Astrocyte of the spinal cord (primary cell): Measurements from ENCODE around the gene SH3GL3.

ENCODE experiments used
- DNase-seq: peaks from one replicate; pipeline ENCODE4 v3.0.0; 2011; ENCODE audit warnings: low read depth, low spot score
- H3K4me3 ChIP-seq: 2 replicates; pipeline ENCODE4 v1.5.1; 2011; ENCODE audit warnings: low read depth, mild to moderate bottlenecking, low read length, moderate library complexity
- in situ Hi-C: cut with HindIII; loops from 2 replicates; pipeline ENCODE4 v1.10.0; 2017; ENCODE audit warnings: low sequenced_read_pairs
- TF ChIP-seq, protein P1 (sequence below): IDR thresholded peaks from 2 replicates; pipeline ENCODE4 v1.5.1; 2012; ENCODE audit warnings: low read depth, mild to moderate bottlenecking, low read length, inconsistent platforms

SH3GL3 gene

DNA sequence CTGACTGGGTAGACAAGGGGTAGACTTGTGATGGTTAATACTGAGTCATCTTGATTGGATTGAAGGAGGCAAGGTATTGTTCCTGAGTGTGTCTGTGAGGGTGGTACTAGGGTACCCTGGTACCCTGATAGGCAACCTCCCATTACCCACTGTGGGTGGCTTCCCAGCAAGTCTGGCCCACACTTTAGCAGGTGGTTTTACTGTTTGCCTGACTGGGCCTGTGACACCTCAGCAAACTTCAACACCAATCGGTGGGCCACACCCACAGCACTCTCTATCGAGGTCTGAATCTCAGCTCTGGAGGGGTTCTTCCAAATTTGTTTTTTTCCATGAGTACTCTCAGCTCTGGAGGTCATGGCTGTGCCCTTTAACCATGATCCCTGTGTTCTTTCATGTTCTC is 24.6 kb upstream of the SH3GL3 start:
- no peak for DNase-seq
- TF ChIP-seq, protein P1, sequence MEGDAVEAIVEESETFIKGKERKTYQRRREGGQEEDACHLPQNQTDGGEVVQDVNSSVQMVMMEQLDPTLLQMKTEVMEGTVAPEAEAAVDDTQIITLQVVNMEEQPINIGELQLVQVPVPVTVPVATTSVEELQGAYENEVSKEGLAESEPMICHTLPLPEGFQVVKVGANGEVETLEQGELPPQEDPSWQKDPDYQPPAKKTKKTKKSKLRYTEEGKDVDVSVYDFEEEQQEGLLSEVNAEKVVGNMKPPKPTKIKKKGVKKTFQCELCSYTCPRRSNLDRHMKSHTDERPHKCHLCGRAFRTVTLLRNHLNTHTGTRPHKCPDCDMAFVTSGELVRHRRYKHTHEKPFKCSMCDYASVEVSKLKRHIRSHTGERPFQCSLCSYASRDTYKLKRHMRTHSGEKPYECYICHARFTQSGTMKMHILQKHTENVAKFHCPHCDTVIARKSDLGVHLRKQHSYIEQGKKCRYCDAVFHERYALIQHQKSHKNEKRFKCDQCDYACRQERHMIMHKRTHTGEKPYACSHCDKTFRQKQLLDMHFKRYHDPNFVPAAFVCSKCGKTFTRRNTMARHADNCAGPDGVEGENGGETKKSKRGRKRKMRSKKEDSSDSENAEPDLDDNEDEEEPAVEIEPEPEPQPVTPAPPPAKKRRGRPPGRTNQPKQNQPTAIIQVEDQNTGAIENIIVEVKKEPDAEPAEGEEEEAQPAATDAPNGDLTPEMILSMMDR, result no peak
- no peak overlapping the region for H3K4me3 ChIP-seq
- in situ Hi-C loops, result no loop called here

DNA sequence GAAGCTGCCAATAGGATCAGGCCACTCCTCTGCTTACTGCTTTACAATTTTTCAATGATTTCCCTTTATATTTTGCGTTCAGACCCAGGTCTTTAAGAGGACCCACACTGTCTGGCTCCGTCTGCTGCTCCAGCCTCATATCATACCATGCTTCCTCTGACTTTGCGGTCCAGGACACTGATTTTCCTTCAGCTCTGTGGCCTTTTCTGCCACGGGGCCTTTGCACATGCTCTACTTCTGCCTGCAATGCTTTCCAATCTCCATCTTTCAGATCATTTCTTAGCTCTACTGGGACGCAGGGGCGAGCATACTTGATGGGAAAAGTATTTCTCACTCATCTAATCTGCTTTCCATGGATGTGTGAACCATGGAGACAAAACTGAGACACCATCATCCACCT is 23.0 kb upstream of the SH3GL3 start:
- DNase-seq, result no peak
- TF ChIP-seq, protein P1, result no peak
- in situ Hi-C loops, result no loop called here

DNA sequence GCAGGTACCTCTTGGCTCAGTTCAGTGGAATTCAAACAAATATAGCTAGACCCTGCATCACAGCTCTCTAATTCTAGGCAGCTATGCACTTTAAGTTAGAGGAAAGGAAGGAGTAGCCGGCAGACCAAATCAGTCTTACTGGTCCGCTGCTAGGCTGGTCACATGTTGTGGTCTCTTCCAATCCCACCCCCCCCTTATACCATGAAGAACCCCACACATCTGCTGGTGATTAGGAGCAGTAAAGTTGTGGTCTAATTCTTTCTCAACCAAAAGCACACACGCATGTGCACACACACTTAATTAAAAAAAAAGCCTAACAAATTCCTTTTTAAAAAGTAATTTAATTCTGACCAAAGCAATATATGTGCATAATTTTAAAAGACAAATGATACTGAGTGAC is 16.7 kb upstream of the SH3GL3 start:
- TF ChIP-seq, protein P1, result no peak
- no peak for DNase-seq
- in situ Hi-C loops, result no loop called here
- no peak overlapping the region for H3K4me3 ChIP-seq

More for the DNA sequence above, 23.0 kb upstream of the SH3GL3 start:
- no peak overlapping the region for H3K4me3 ChIP-seq

DNA sequence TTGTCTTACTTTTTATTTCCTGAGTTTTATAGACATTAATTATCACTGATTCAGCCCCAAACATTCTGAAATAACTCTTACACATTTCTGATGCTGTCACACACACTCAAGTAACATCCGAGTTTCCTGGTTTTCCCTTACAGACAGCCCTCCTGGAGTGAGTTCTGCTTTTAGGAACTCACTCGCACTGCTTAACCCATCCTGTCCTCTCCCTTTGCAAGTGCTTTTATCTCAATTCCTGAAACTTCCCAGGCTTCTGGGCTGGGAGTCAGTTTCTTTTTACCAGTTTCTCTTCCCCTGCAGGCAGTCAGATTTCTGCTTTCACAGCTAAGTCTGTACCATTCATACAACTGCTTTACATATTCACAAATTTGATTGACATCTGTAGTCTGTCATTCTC is 15.6 kb upstream of the SH3GL3 start:
- in situ Hi-C loops, result no loop called here
- TF ChIP-seq, protein P1, result no peak
- no peak for DNase-seq
- no peak overlapping the region for H3K4me3 ChIP-seq

DNA sequence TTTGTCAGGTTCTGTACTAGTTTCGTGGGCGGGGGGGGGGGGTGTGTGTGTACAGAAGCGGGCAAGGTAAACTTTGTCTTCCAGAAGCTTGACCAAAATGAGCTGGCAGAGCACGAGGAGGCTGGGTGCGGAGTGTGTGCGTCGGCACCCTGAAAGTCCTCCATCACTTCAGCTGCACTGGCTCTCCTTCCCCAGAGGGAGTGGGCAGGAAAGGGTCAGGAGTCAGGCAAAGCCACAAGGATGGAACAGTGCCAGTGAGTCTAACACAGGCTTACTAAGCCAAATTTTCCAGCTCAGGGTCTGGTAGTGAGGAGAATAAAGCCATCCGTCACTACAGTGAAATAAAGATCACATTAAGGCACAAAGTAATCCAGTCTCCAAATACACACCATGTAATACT is 11.9 kb upstream of the SH3GL3 start:
- in situ Hi-C loops, result no loop called here
- TF ChIP-seq, protein P1, result no peak
- H3K4me3 ChIP-seq, result no peak overlapping the region
- DNase-seq, result peak; percentile 5

DNA sequence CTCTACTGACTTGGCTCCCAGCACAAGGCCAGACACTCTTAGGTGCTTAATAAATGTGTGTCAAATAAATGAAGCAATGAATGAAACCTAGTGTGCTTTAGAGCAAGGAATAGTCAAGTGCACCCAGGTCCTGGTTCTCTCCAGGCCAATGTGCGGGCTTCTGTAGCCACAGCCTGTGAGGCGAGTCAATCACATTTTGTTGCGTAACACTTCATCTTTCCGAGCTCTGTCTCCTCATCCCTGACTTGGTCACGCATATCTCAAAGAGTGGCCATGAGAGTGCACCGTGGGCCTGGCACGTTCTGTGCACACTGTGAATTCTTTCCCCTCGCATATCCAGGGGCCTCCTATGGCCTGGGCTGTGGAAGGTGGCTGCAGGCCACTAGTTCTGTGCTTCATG is 11.4 kb upstream of the SH3GL3 start:
- TF ChIP-seq, protein P1, result no peak
- no peak for DNase-seq
- in situ Hi-C loops, result no loop called here
- H3K4me3 ChIP-seq, result no peak overlapping the region
